Caco-2 (cell line): ENCODE results near the gene VASP. TPM values are rescaled to one million over a fixed set of nuclear protein-coding genes. Genes with fewer than 3 reads are reported as not detected.

Experiments used
- BruUV-seq: library from RNA; stranded (reverse); fragments of 400-500 nt; replicated peaks from 2 replicates; lab custom pipeline; 2021; lab: Mats Ljungman, UMichigan
- CTCF ChIA-PET: fragments of 300-600 bp; sonication (Branson Sonifier 250); formaldehyde crosslinking; loops from one replicate; lab custom pipeline; 2022; ENCODE audit warnings: antibody characterized with exemption; lab: Charles Lee
- POLR2A ChIA-PET: fragments of 300-600 bp; sonication (Branson Sonifier 250); formaldehyde crosslinking; loops from one replicate; lab custom pipeline; 2022; ENCODE audit warnings: antibody characterized with exemption; lab: Charles Lee
- DNase-seq, 2 experiments: peaks; one replicate each; pipeline versions ENCODE4 v3.0.0 to v3.0.0-alpha.2; 2020 to 2022
- H3K27me3 ChIP-seq: replicated peaks from 2 replicates; pipeline ENCODE4 v1.6.0; 2011; ENCODE audit warnings: low read length; ENCODE audit not compliant: control insufficient read depth, insufficient read depth
- H3K36me3 ChIP-seq: 2 replicates; pipeline ENCODE4 v1.5.1; 2011; ENCODE audit warnings: low read length; ENCODE audit not compliant: control insufficient read depth, insufficient read depth
- H3K4me1 ChIP-seq: fragments of 250-450 bp; sonication (Bioruptor Pico); 2 replicates; pipeline ENCODE4 v1.5.1; 2020; ENCODE audit warnings: mild to moderate bottlenecking
- H3K4me3 ChIP-seq: 2 replicates; pipeline ENCODE4 v1.5.1; 2011; ENCODE audit warnings: low read depth, mild to moderate bottlenecking, control low read depth, low read length
- H3K9me3 ChIP-seq: fragments of 250-450 bp; sonication (Bioruptor Pico); 2 replicates; pipeline ENCODE4 v1.5.1; 2020; ENCODE audit warnings: mild to moderate bottlenecking, moderate library complexity
- H3K27ac Mint-ChIP-seq: one replicate; pipeline ENCODE4 v1.8.0; 2022; ENCODE audit warnings: mixed read lengths; ENCODE audit not compliant: unreplicated experiment
- H3K27me3 Mint-ChIP-seq: one replicate; pipeline ENCODE4 v1.8.0; 2022; ENCODE audit warnings: mixed read lengths; ENCODE audit not compliant: insufficient read depth, unreplicated experiment
- H3K36me3 Mint-ChIP-seq: one replicate; pipeline ENCODE4 v1.8.0; 2022; ENCODE audit warnings: mild to moderate bottlenecking, mixed read lengths; ENCODE audit not compliant: insufficient read depth, unreplicated experiment
- H3K4me1 Mint-ChIP-seq: one replicate; pipeline ENCODE4 v1.8.0; 2022; ENCODE audit warnings: low read depth, mixed read lengths; ENCODE audit not compliant: unreplicated experiment
- H3K4me3 Mint-ChIP-seq: one replicate; pipeline ENCODE4 v1.8.0; 2022; ENCODE audit warnings: mild to moderate bottlenecking, moderate library complexity, mixed read lengths; ENCODE audit not compliant: unreplicated experiment
- H3K9me3 Mint-ChIP-seq: one replicate; pipeline ENCODE4 v1.8.0; 2022; ENCODE audit warnings: mixed read lengths; ENCODE audit not compliant: unreplicated experiment
- intact Hi-C: fragments of 100-400 bp; cut with micrococcal nuclease; formaldehyde crosslinking; loops from one replicate; pipeline ENCODE4 v1.10.0; 2022; ENCODE audit not compliant: unreplicated experiment
- total RNA-seq: library from RNA; stranded (reverse); gene quantifications from 2 replicates; pipeline ENCODE4 v1.2.3, GENCODE V29; 2022
- TF ChIP-seq, protein P1 (sequence below), 2 experiments: fragments of 200-600 bp in 1 of 2; IDR thresholded peaks; 1 replicate in 1 of 2; 2 replicates in 1 of 2; pipeline versions ENCODE4 v1.5.1 to v1.8.0; 2011 to 2022; ENCODE audit warnings: antibody characterized with exemption in 1 of 2, control low read depth in 1 of 2, inconsistent platforms in 1 of 2, low read depth in 1 of 2, low read length in 1 of 2, mild to moderate bottlenecking in 1 of 2, moderate library complexity in 1 of 2; ENCODE audit not compliant: insufficient read depth in 1 of 2, severe bottlenecking in 1 of 2, unreplicated experiment in 1 of 2

Gene VASP
- total RNA-seq, 1 experiment from 2014 or later, result 72.4 TPM

DNA sequence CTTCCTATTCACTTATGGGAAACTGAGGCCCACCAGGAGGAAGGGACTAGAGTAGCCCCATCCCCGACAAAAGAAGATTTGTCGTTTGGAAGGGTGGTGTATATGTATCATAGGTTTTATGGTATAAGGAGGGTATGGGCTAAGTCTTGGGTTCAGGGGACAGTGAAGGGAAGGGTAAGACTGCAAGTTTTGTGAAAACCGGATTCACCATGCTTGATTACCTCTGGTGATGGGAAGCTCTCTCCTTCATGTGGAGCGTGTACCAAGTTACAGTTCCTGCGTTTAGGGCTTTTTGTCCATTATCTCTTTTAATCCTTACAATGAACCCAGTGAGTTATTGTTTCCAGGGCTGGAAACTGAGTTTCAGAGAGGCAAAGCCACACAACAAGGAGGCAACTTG, 3.8 kb downstream of the VASP start:
- intact Hi-C loops, result no loop called here
- H3K9me3 ChIP-seq, result no peaks in the 10 kb centered on the region

DNA sequence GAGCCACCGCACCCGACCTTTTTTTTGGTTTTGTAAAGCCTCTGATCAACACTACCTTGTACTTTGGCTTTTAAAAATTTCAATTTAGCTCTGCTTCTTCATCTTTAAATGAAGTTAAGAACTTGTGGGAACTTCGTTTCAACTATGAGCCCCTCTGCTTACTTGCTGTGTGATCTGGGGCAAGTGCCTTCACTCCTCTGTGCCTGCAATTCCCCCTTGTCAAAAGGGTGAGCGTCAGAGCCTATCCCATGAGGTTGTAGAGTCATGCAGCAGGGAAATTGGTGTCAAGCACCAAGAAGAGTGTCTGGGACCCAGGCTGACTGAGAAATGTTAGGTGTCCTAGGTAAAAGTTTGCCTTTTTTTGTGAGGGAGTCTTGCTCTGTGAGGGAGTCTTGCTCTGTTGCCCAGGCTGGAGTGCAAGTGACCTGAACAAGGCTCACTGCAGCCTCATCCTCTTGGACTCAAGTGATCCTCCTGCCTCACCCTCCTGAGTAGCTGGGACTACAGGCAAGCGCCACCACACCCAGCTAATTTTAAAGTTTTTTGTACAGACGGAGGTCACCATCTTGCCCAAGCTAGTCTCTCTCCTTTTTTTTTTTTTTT, 5.7 kb downstream of the VASP start:
- H3K27ac Mint-ChIP-seq, result no peak overlapping the region

More for the DNA sequence above, 3.8 kb downstream of the VASP start:
- H3K27me3 ChIP-seq, result no peaks in the 10 kb centered on the region
- TF ChIP-seq, protein P1, sequence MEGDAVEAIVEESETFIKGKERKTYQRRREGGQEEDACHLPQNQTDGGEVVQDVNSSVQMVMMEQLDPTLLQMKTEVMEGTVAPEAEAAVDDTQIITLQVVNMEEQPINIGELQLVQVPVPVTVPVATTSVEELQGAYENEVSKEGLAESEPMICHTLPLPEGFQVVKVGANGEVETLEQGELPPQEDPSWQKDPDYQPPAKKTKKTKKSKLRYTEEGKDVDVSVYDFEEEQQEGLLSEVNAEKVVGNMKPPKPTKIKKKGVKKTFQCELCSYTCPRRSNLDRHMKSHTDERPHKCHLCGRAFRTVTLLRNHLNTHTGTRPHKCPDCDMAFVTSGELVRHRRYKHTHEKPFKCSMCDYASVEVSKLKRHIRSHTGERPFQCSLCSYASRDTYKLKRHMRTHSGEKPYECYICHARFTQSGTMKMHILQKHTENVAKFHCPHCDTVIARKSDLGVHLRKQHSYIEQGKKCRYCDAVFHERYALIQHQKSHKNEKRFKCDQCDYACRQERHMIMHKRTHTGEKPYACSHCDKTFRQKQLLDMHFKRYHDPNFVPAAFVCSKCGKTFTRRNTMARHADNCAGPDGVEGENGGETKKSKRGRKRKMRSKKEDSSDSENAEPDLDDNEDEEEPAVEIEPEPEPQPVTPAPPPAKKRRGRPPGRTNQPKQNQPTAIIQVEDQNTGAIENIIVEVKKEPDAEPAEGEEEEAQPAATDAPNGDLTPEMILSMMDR (IDR thresholded peaks at IDR 0.05; ENCODE audit: insufficient read depth in 1 of 2, low read depth in 1 of 2, low read length in 1 of 2, severe bottlenecking in 1 of 2, unreplicated experiment in 1 of 2), result no peak
- H3K36me3 ChIP-seq, result no peaks in the 10 kb centered on the region
- H3K4me1 ChIP-seq, result peaks cover 22% of the 10 kb centered on the region
- DNase-seq, result no peak
- peaks cover 47% of the 10 kb centered on the region for H3K36me3 Mint-ChIP-seq
- ChIA-PET CTCF (no interaction called here), POLR2A (no interaction called here)
- no peak overlapping the region for H3K27ac Mint-ChIP-seq
- H3K27me3 Mint-ChIP-seq, result no peaks in the 10 kb centered on the region
- no peak overlapping the region for H3K4me3 ChIP-seq
- BruUV-seq, result no TSS peak
- peaks cover 16% of the 10 kb centered on the region for H3K4me1 Mint-ChIP-seq
- no peaks in the 10 kb centered on the region for H3K9me3 Mint-ChIP-seq
- H3K4me3 Mint-ChIP-seq, result no peak overlapping the region

DNA sequence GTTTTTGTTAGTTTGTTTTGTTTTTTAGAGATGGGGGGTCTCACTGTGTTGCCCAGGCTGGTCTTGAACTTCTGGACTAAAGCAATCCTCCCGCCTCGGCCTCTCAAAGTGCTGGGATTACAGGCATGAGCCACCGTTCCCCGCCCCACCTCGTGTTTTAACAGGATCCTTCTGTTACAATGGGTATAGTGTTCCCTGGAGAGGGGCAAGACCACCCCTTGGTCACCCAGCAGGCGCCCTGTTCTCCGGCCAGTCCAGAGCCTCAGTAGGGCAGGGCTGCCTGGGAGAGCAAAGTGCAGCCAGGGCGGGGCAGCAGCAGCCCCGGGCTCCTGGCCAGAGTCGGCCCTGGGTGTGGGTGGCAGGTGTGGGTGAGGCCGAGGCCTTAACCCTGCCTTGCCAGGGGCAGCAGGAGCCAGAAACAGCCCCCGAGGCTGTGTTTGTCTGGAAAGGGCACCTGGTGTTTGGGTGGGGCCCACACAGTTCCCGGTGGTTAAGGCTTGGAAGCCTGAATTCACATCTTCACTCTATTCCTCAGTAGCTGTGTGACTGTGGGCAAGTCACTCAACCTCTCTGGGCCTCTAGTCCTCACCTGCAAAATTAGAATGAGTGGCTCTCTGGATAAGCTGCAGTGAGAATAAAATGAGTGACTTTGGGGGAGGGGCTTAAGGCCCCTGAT, 7.2 kb downstream of the VASP start:
- peak overlapping the region; percentile 66 for H3K27ac Mint-ChIP-seq
- peaks cover 58% of the 10 kb centered on the region for H3K36me3 Mint-ChIP-seq
- H3K9me3 Mint-ChIP-seq, result no peaks in the 10 kb centered on the region
- POLR2A ChIA-PET, result interaction anchor here (0.6 kb wide), 1 partner anchor 29 kb away, joined by 3 read pairs; no protein-coding TSS in a partner anchor
- no TSS peak for BruUV-seq
- TF ChIP-seq, protein P1 (IDR thresholded peaks at IDR 0.05; ENCODE audit: insufficient read depth in 1 of 2, low read depth in 1 of 2, low read length in 1 of 2, severe bottlenecking in 1 of 2, unreplicated experiment in 1 of 2), result no peak
- Histone ChIP-seq H3K27me3 (no peaks in the 10 kb centered on the region), H3K4me3 (no peak overlapping the region), H3K9me3 (no peaks in the 10 kb centered on the region), H3K36me3 (0 out of 2 replicates have a peak, but pooled peaks cover 3% of the 10 kb centered on the region), H3K4me1 (peaks cover 17% of the 10 kb centered on the region)
- CTCF ChIA-PET, result interaction anchor here (0.6 kb wide), 1 partner anchor 75 kb away, joined by 3 read pairs; no protein-coding TSS in a partner anchor
- no peak overlapping the region for H3K4me3 Mint-ChIP-seq
- intact Hi-C loops, result no loop called here
- no peak for DNase-seq
- H3K27me3 Mint-ChIP-seq, result no peaks in the 10 kb centered on the region
- peaks cover 15% of the 10 kb centered on the region for H3K4me1 Mint-ChIP-seq

More for the DNA sequence above, 5.7 kb downstream of the VASP start:
- no TSS peak for BruUV-seq
- no peaks in the 10 kb centered on the region for H3K27me3 Mint-ChIP-seq
- peaks cover 43% of the 10 kb centered on the region for H3K36me3 Mint-ChIP-seq
- Histone ChIP-seq H3K9me3 (no peaks in the 10 kb centered on the region), H3K27me3 (no peaks in the 10 kb centered on the region), H3K4me1 (peaks cover 22% of the 10 kb centered on the region), H3K4me3 (no peak overlapping the region), H3K36me3 (0 out of 2 replicates have a peak, but pooled peaks cover 2% of the 10 kb centered on the region)
- intact Hi-C loops, result no loop called here
- ChIA-PET CTCF (interaction anchor here (0.6 to 1.4 kb wide), 3 partner anchors 43 to 74 kb away, joined by 3 to 12 read pairs (median 3); no protein-coding TSS in a partner anchor), POLR2A (no interaction called here)
- no peaks in the 10 kb centered on the region for H3K9me3 Mint-ChIP-seq
- H3K4me1 Mint-ChIP-seq, result peaks cover 23% of the 10 kb centered on the region
- DNase-seq, result no peak
- no peak overlapping the region for H3K4me3 Mint-ChIP-seq
- TF ChIP-seq, protein P1 (IDR thresholded peaks at IDR 0.05; ENCODE audit: insufficient read depth in 1 of 2, low read depth in 1 of 2, low read length in 1 of 2, severe bottlenecking in 1 of 2, unreplicated experiment in 1 of 2), result no peak
